ENCODE measurements around the gene SLC1A4. TPM values are rescaled to one million over a fixed set of nuclear protein-coding genes. Genes with fewer than 3 reads are reported as not detected.
A peak's percentile ranks its signal among the peaks of the same experiment; 100 is the strongest.

Gene SLC1A4
- total RNA-seq, 4 donors from 2014 or later: 7.2 to 14.4 (median 12.2) TPM

GRCh38 chr2:64943387-64944150, 45.6 kb upstream of the SLC1A4 start:
- H3K27ac ChIP-seq: peak overlapping the region in 2 of 4 donors; percentile 36 to 46
- 56 to 61% methylated on average over 12 of the region's 12 CpGs for WGBS, 2 donors
- no peak for DNase-seq (ENCODE audit: low spot score in 2 of 2)

GRCh38 chr2:64944484-64944883, 44.7 kb upstream of the SLC1A4 start:
- H3K4me3 ChIP-seq: no peak overlapping the region
- no peaks in the 10 kb centered on the region for H3K36me3 ChIP-seq
- peaks cover 0 to 38% (median 5%) of the 10 kb centered on the region in 4 donors for H3K4me1 ChIP-seq
- H3K9me3 ChIP-seq: no peaks in the 10 kb centered on the region
- H3K27me3 ChIP-seq: no peaks in the 10 kb centered on the region
- WGBS, 2 donors: 97 to 98% methylated on average over 4 of the region's 4 CpGs
- no peak for TF ChIP-seq CTCF (IDR thresholded peaks at IDR 0.05)
- TF ChIP-seq EP300 (IDR thresholded peaks at IDR 0.05): no peak
- TF ChIP-seq POLR2A (IDR thresholded peaks at IDR 0.05): no peak
- H3K27ac ChIP-seq: no peak overlapping the region
- DNase-seq (ENCODE audit: low spot score in 2 of 2): no peak

More at GRCh38 chr2:64943387-64944150, 45.6 kb upstream of the SLC1A4 start:
- peak in 1 of 2 donors; percentile 46 for TF ChIP-seq EP300 (IDR thresholded peaks at IDR 0.05)
- TF ChIP-seq POLR2A (IDR thresholded peaks at IDR 0.05): no peak
- TF ChIP-seq CTCF (IDR thresholded peaks at IDR 0.05): no peak
- Histone ChIP-seq H3K4me1 (peaks cover 0 to 38% (median 5%) of the 10 kb centered on the region in 4 donors), H3K4me3 (no peak overlapping the region), H3K9me3 (no peaks in the 10 kb centered on the region), H3K36me3 (no peaks in the 10 kb centered on the region), H3K27me3 (no peaks in the 10 kb centered on the region)

GRCh38 chr2:64945973-64946768, 43.0 kb upstream of the SLC1A4 start:
- Histone ChIP-seq H3K27ac (peak overlapping the region in 2 of 4 donors; percentile 24 to 38), H3K27me3 (no peaks in the 10 kb centered on the region), H3K4me1 (peaks cover 0 to 38% (median 5%) of the 10 kb centered on the region in 4 donors), H3K4me3 (no peak overlapping the region), H3K9me3 (no peaks in the 10 kb centered on the region), H3K36me3 (no peaks in the 10 kb centered on the region)
- TF ChIP-seq POLR2A (IDR thresholded peaks at IDR 0.05): no peak
- no peak for TF ChIP-seq CTCF (IDR thresholded peaks at IDR 0.05)
- TF ChIP-seq EP300 (IDR thresholded peaks at IDR 0.05): no peak
- WGBS, 2 donors: 52 to 55% methylated on average over 14 of the region's 14 CpGs
- peak in 1 of 2 donors; percentile 23 for DNase-seq (ENCODE audit: low spot score in 2 of 2)

GRCh38 chr2:64946769-64947247, 42.4 kb upstream of the SLC1A4 start:
- no peak for DNase-seq (ENCODE audit: low spot score in 2 of 2)
- H3K4me1 ChIP-seq: peaks cover 0 to 38% (median 5%) of the 10 kb centered on the region in 4 donors
- TF ChIP-seq CTCF (IDR thresholded peaks at IDR 0.05) (no peak), POLR2A (IDR thresholded peaks at IDR 0.05) (no peak), EP300 (IDR thresholded peaks at IDR 0.05) (no peak)
- no peaks in the 10 kb centered on the region for H3K36me3 ChIP-seq
- H3K27me3 ChIP-seq: no peaks in the 10 kb centered on the region
- no peak overlapping the region for H3K4me3 ChIP-seq
- H3K27ac ChIP-seq: peak overlapping the region in 1 of 4 donors; percentile 38
- no peaks in the 10 kb centered on the region for H3K9me3 ChIP-seq

GRCh38 chr2:64947885-64948284, 41.3 kb upstream of the SLC1A4 start:
- no peak overlapping the region for H3K4me3 ChIP-seq
- H3K9me3 ChIP-seq: no peaks in the 10 kb centered on the region
- no peaks in the 10 kb centered on the region for H3K27me3 ChIP-seq
- no peak overlapping the region for H3K27ac ChIP-seq
- 54% methylated on average over 4 of the region's 4 CpGs for WGBS, 2 donors
- H3K36me3 ChIP-seq: no peaks in the 10 kb centered on the region
- peaks cover 0 to 34% (median 5%) of the 10 kb centered on the region in 4 donors for H3K4me1 ChIP-seq
- no peak for DNase-seq (ENCODE audit: low spot score in 2 of 2)
- TF ChIP-seq POLR2A (IDR thresholded peaks at IDR 0.05): no peak
- TF ChIP-seq EP300 (IDR thresholded peaks at IDR 0.05): no peak
- TF ChIP-seq CTCF (IDR thresholded peaks at IDR 0.05): no peak

All from tibial nerve (tissue), 4 donors.